Measurements from ENCODE around the gene UQCR10. TPM values are rescaled to one million over a fixed set of nuclear protein-coding genes. Genes with fewer than 3 reads are reported as not detected.
A peak's percentile ranks its signal among the peaks of the same experiment; 100 is the strongest.

Gene UQCR10
- total RNA-seq, 1 donor from 2014 or later = 120 TPM

DNA sequence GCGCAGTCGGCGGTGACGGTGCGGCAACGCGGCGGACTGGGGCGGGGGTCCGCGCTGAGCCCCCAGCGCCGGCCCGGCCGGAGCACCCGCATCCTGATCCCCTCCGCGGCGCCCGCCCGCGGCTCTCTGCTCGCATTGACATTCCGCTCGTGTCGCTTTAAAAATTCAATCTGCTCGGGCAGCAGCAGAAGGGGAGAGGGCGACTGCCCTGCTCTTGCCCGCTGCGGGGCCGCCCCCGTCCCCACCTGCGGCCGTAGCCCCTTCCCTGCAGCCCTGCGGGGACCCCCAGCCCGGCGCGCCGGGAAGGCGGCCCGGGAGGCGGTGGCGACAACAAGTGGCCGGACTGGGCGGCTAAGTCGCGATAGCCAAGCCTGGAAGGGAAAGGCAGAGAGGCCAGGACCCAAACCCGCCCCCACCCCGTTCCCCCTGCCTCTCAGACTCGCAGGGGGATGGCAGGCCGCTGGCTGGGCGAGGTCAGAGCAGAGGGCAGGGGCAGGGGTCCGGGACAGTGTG lies 46.3 kb upstream of the UQCR10 start:
- no peak for TF ChIP-seq CTCF (IDR thresholded peaks at IDR 0.05; ENCODE audit: unreplicated experiment)

DNA sequence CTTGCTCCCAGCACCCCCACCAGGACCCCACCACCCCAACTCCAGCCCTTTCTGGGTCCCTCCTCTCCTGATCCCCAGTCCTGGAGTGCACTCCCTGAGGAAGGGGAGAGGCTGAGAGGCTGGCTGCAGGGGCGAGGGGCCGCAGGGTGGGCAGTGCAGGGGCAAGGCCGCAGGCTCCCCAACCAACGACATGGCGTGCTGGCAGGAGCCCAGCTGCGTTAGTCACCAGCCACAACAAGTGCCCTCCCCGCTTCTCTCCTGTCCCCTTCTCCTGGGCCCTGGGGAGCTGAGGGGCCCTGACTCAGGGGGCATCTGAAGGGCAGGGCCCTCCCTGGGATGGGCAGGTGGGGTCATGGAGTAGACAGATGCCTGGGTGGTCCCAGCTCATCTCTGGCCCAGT lies 45.0 kb upstream of the UQCR10 start:
- DNase-seq (ENCODE audit: low spot score, unreplicated experiment) = no peak
- TF ChIP-seq CTCF (IDR thresholded peaks at IDR 0.05; ENCODE audit: unreplicated experiment) = no peak
- Mint-ChIP-seq H3K27ac (no peak overlapping the region), H3K4me1 (ENCODE audit: low read depth) (peaks cover 2% of the 10 kb centered on the region), H3K27me3 (peaks cover 66% of the 10 kb centered on the region), H3K9me3 (ENCODE audit: low read depth) (no peaks in the 10 kb centered on the region), H3K36me3 (ENCODE audit: insufficient read depth) (no peaks in the 10 kb centered on the region), H3K4me3 (ENCODE audit: low read depth) (no peak overlapping the region)

More for the DNA sequence above, 46.3 kb upstream of the UQCR10 start:
- Mint-ChIP-seq H3K27ac (no peak overlapping the region), H3K9me3 (ENCODE audit: low read depth) (no peaks in the 10 kb centered on the region), H3K27me3 (peaks cover 68% of the 10 kb centered on the region), H3K36me3 (ENCODE audit: insufficient read depth) (no peaks in the 10 kb centered on the region), H3K4me3 (ENCODE audit: low read depth) (no peak overlapping the region), H3K4me1 (ENCODE audit: low read depth) (peaks cover 2% of the 10 kb centered on the region)
- DNase-seq (ENCODE audit: low spot score, unreplicated experiment) = no peak

DNA sequence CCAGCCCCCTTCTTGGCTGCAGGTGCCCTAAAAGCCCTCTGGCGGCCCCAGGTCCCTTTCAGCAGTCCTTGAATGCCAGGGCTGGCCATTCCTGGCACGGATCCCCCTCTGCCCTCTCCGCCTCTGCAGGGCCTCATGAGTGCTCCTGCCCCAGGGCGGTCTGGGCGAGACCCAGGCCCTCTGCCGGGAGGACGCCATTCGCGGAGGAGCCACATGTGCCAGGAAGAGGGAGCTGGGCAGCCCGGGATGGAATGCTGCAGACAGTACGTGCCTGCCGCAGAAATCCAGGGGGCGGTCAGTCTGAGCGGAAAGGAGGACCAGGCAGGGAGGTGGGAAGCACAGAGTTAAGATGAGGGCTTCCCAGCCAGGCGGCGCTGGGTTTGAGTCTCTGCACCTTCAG lies 44.6 kb upstream of the UQCR10 start:
- Mint-ChIP-seq H3K27ac (no peak overlapping the region), H3K36me3 (ENCODE audit: insufficient read depth) (no peaks in the 10 kb centered on the region), H3K9me3 (ENCODE audit: low read depth) (no peaks in the 10 kb centered on the region), H3K4me3 (ENCODE audit: low read depth) (no peak overlapping the region), H3K27me3 (peaks cover 62% of the 10 kb centered on the region), H3K4me1 (ENCODE audit: low read depth) (peaks cover 2% of the 10 kb centered on the region)
- DNase-seq (ENCODE audit: low spot score, unreplicated experiment) = no peak
- no peak for TF ChIP-seq CTCF (IDR thresholded peaks at IDR 0.05; ENCODE audit: unreplicated experiment)

GRCh38 chr22:29723766-29724165 lies 43.4 kb upstream of the UQCR10 start:
- no peak overlapping the region for H3K4me3 Mint-ChIP-seq (ENCODE audit: low read depth)
- no peaks in the 10 kb centered on the region for H3K9me3 Mint-ChIP-seq (ENCODE audit: low read depth)
- TF ChIP-seq CTCF (IDR thresholded peaks at IDR 0.05; ENCODE audit: unreplicated experiment) = peak; percentile 12
- no peaks in the 10 kb centered on the region for H3K4me1 Mint-ChIP-seq (ENCODE audit: low read depth)
- no peak overlapping the region for H3K27ac Mint-ChIP-seq
- DNase-seq (ENCODE audit: low spot score, unreplicated experiment) = no peak
- H3K36me3 Mint-ChIP-seq (ENCODE audit: insufficient read depth) = no peaks in the 10 kb centered on the region
- H3K27me3 Mint-ChIP-seq = peaks cover 51% of the 10 kb centered on the region

DNA sequence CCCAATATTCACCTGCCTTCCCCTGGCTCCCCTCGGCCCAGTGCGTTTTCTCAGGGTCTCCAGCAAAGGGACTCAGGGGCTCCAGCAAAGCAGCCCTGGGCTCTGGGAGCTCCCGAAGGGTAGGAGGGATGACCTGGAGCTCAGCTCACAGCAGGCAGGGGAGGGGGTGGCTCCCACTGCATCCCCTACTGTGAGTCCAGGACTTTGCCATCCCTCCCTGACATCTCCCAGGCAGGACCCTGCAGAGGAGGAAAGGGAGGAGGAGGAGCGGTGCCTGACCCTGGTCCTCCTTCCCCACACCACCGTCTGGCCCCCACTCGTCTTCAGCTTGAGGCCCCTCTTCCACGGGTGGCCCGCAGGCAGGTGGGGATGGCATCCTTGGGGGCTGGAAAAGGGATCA lies 42.3 kb upstream of the UQCR10 start:
- TF ChIP-seq CTCF (IDR thresholded peaks at IDR 0.05; ENCODE audit: unreplicated experiment) = no peak
- Mint-ChIP-seq H3K27ac (no peak overlapping the region), H3K9me3 (ENCODE audit: low read depth) (no peaks in the 10 kb centered on the region), H3K36me3 (ENCODE audit: insufficient read depth) (no peaks in the 10 kb centered on the region), H3K4me3 (ENCODE audit: low read depth) (no peak overlapping the region), H3K4me1 (ENCODE audit: low read depth) (no peaks in the 10 kb centered on the region), H3K27me3 (peaks cover 42% of the 10 kb centered on the region)
- DNase-seq (ENCODE audit: low spot score, unreplicated experiment) = no peak
